Fibroblast of the aortic adventitia (primary cell): Measurements from ENCODE around the gene TANC1. TPM values are rescaled to one million over a fixed set of nuclear protein-coding genes. Genes with fewer than 3 reads are reported as not detected.

Experiments used
- DNase-seq: peaks from one replicate; pipeline ENCODE4 v3.0.0-alpha.2; 2010; ENCODE audit warnings: low read depth
- H3K4me3 ChIP-seq: 2 replicates; pipeline ENCODE4 v1.5.1; 2011; ENCODE audit warnings: low read depth, mild to moderate bottlenecking, control low read depth, low read length, moderate library complexity
- total RNA-seq: library from RNA; depleted of rRNA; stranded (reverse); fragments of >200 nt; gene quantifications from 2 replicates; pipeline ENCODE4 v1.2.3, GENCODE V29; 2012; ENCODE audit warnings: low replicate concordance
- TF ChIP-seq, protein P1 (sequence below): IDR thresholded peaks from 2 replicates; pipeline ENCODE4 v1.5.1; 2011; ENCODE audit warnings: mild to moderate bottlenecking, low read length, control low read depth, inconsistent platforms; ENCODE audit not compliant: insufficient read depth

Gene TANC1
- total RNA-seq, 1 donor = 11.9 TPM

DNA sequence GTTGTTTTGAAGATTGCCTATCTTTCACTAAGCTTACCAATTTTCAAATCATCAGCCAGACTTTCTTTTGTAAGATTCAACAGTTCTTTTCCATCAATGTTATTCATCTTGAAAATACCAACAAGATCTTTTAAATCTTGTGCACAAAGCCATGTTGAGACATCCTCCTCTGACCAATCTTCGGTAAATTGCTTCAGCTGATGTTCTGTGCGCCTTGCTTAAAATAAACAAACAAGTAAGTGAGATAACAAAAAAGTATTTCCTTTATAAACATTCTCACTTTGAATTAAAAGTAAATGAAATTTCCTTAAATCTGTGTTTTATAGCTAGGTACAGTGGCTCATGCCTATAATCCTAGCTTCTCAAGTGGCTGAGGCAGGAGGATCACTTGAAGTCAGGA lies 287.7 kb downstream of the TANC1 start:
- peak; percentile 13 for DNase-seq
- TF ChIP-seq, protein P1, sequence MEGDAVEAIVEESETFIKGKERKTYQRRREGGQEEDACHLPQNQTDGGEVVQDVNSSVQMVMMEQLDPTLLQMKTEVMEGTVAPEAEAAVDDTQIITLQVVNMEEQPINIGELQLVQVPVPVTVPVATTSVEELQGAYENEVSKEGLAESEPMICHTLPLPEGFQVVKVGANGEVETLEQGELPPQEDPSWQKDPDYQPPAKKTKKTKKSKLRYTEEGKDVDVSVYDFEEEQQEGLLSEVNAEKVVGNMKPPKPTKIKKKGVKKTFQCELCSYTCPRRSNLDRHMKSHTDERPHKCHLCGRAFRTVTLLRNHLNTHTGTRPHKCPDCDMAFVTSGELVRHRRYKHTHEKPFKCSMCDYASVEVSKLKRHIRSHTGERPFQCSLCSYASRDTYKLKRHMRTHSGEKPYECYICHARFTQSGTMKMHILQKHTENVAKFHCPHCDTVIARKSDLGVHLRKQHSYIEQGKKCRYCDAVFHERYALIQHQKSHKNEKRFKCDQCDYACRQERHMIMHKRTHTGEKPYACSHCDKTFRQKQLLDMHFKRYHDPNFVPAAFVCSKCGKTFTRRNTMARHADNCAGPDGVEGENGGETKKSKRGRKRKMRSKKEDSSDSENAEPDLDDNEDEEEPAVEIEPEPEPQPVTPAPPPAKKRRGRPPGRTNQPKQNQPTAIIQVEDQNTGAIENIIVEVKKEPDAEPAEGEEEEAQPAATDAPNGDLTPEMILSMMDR = no peak
- H3K4me3 ChIP-seq = no peak overlapping the region

DNA sequence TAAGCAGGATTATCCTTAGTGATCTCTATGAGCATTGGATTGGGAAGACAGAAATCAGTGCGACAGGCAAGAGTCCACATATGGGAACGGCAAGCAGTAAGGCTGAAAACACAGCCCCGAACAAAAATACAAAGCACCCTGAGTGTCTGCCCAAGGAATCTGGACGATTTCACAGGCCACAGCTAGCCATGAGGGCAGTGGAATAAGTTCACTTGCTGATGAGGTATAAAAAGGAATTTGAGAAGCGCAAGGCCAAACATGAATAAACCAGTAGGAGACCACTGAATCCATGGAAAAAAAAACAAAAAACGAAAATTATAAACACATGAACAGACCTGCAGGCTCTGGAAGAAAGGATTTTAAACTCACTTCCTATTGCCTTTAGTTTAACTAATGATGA lies 293.8 kb downstream of the TANC1 start:
- DNase-seq = no peak
- H3K4me3 ChIP-seq = no peak overlapping the region
- TF ChIP-seq, protein P1 = no peak

- TF ChIP-seq, protein P1 = no peak
- DNase-seq = no peak
- H3K4me3 ChIP-seq = no peak overlapping the region
Observed at GRCh38 chr2:159262904-159263303, 294.5 kb downstream of the TANC1 start.

DNA sequence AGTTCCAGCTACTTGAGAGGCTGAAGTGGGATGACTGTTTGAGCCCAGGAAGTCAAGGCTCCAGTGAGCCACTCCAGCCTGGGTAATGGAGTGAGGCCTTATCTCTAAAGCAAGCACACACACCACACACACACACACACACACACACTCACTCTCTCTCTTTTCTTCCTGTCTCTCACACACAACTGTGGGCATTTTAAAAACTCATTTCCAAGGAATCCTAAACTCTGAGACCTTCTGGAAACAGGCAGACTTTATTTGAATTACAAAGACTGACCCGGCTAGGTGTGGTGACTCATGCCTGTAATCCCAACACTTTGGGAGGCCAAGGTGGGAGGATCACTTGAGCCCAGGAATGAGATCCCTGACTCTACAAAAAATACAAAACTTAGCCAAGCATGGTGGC lies 296.7 kb downstream of the TANC1 start:
- peak; percentile 59 for DNase-seq
- no peak overlapping the region for H3K4me3 ChIP-seq
- TF ChIP-seq, protein P1 = no peak

GRCh38 chr2:159266554-159266953 lies 298.1 kb downstream of the TANC1 start:
- no peak for DNase-seq
- H3K4me3 ChIP-seq = no peak overlapping the region
- TF ChIP-seq, protein P1 = no peak

GRCh38 chr2:159267921-159268320 lies 299.5 kb downstream of the TANC1 start:
- H3K4me3 ChIP-seq = no peak overlapping the region
- DNase-seq = no peak
- TF ChIP-seq, protein P1 = no peak

DNA sequence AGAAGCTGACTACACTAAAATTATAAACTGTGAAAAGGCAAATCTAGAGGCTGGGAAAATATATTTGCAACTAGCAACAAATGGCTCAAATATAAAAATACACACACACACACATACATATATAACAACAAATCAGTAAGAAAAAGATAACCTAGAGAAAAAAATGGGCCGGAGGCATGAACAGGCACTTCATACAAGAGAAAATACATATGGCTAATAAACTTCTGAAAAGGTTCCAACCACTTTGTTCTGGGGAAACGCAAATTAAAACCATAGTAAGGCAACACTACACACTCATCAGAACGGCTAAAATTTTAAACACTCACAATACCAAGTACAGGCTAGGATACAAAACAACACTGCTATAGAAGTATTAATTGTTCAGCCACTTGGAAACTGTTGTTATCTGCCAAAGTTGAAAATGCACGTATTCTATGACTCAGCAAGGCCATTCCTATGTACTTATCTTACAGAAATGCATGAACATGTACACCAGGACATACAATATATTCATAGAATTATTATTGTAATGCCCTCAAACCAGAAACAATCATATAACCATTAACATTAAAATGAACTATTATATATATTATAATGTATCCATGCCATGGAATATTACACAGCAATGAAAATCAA lies 302.4 kb downstream of the TANC1 start:
- TF ChIP-seq, protein P1 = no peak
- no peak overlapping the region for H3K4me3 ChIP-seq
- no peak for DNase-seq
